A549 (cell line): ENCODE results near the gene RCSD1. TPM values are rescaled to one million over a fixed set of nuclear protein-coding genes. Genes with fewer than 3 reads are reported as not detected.

Source experiments
- ATAC-seq, 2 experiments: fragments of 200-7000 bp in 1 of 2; fragments of >200 bp in 1 of 2; cut with Nextera tagmentation in 1 of 2; cut with Tn5 transposase in 1 of 2; 3 replicates each; pipeline versions ENCODE4 v1.8.0 to v1.9.1; 2018 to 2020; ENCODE audit warnings: mild to moderate bottlenecking in 1 of 2, moderate library complexity in 1 of 2
- CTCF ChIA-PET: fragments of 300-600 bp; sonication (Branson Sonifier 250); formaldehyde crosslinking; extraction: SDS; loops from one replicate; lab custom pipeline; 2021; ENCODE audit warnings: antibody characterized with exemption, inconsistent platforms; lab: Yijun Ruan, JAX
- POLR2A ChIA-PET: fragments of 350-600 bp; formaldehyde crosslinking; extraction: SDS; loops from one replicate; lab custom pipeline; 2021; ENCODE audit warnings: antibody characterized with exemption, inconsistent platforms; lab: Yijun Ruan, JAX
- DNase-seq, 2 experiments: peaks; one replicate each; pipeline versions ENCODE4 v3.0.0 to v3.0.0-alpha.2; 2011 to 2016; ENCODE audit warnings: low read depth in 1 of 2, low spot score in 1 of 2
- FAIRE-seq: peaks from 2 replicates; lab custom pipeline; 2011; peaks lifted over from hg19 to GRCh38; lab: Jason Lieb, UNC
- H3K27ac ChIP-seq, 2 experiments: fragments of >200 bp; sonication (Bioruptor Twin); formaldehyde crosslinking; 3 replicates each; pipeline ENCODE4 v1.5.1; 2016 to 2017
- H3K4me1 ChIP-seq: fragments of >200 bp; sonication (Bioruptor Twin); formaldehyde crosslinking; 3 replicates; pipeline ENCODE4 v1.6.1; 2016
- H3K4me2 ChIP-seq: fragments of >200 bp; sonication (Bioruptor Twin); formaldehyde crosslinking; 3 replicates; pipeline ENCODE4 v1.6.1; 2016
- H3K4me3 ChIP-seq: fragments of >200 bp; sonication (Bioruptor Twin); formaldehyde crosslinking; 3 replicates; pipeline ENCODE4 v1.5.1; 2016
- H3K9me3 ChIP-seq: fragments of >200 bp; sonication (Bioruptor Twin); formaldehyde crosslinking; 3 replicates; pipeline ENCODE4 v1.6.1; 2016
- CBX2 ChIP-seq: fragments of 200-600 bp; sonication (generic); IDR thresholded peaks from 2 replicates; pipeline ENCODE4 v1.6.1; 2016; ENCODE audit warnings: low read depth, mild to moderate bottlenecking, borderline replicate concordance
- CBX8 ChIP-seq: fragments of 200-600 bp; sonication (generic); IDR thresholded peaks from 2 replicates; pipeline ENCODE4 v1.6.1; 2016
- CEBPB ChIP-seq, 2 experiments: fragments of >200 bp in 1 of 2; sonication (Bioruptor Twin) in 1 of 2; formaldehyde crosslinking in 1 of 2; IDR thresholded peaks; 2 replicates each; pipeline ENCODE4 v1.6.1; 2012 to 2016
- EP300 ChIP-seq, 2 experiments: fragments of >200 bp; sonication (Bioruptor Twin); formaldehyde crosslinking; IDR thresholded peaks; 2 replicates in 1 of 2; 3 replicates in 1 of 2; pipeline ENCODE4 v1.6.1; 2016 to 2017
- FOSB ChIP-seq: fragments of 250-450 bp; sonication (Bioruptor Pico); IDR thresholded peaks from 2 replicates; pipeline ENCODE4 v1.5.0; 2020; ENCODE audit warnings: mild to moderate bottlenecking, moderate library complexity
- FOSL2 ChIP-seq, 2 experiments: fragments of 450-650 bp in 1 of 2; fragments of >200 bp in 1 of 2; sonication (Bioruptor Twin) in 1 of 2; formaldehyde crosslinking; IDR thresholded peaks; 2 replicates each; pipeline versions ENCODE4 v1.5.0 to v1.6.1; 2016 to 2020; ENCODE audit warnings: mild to moderate bottlenecking in 1 of 2, moderate library complexity in 1 of 2
- GATA3 ChIP-seq: IDR thresholded peaks from 2 replicates; pipeline ENCODE4 v1.6.1; 2012; ENCODE audit warnings: borderline replicate concordance
- HDAC2 ChIP-seq: fragments of 200-600 bp; sonication (generic); IDR thresholded peaks from 2 replicates; pipeline ENCODE4 v1.6.1; 2016
- HEYL ChIP-seq: fragments of 250-450 bp; sonication (Bioruptor Pico); IDR thresholded peaks from 2 replicates; pipeline ENCODE4 v1.8.0; 2021; ENCODE audit warnings: mild to moderate bottlenecking, moderate library complexity
- HOXA7 ChIP-seq: fragments of 250-450 bp; sonication (Bioruptor Pico); IDR thresholded peaks from 2 replicates; pipeline ENCODE4 v1.5.0; 2020; ENCODE audit warnings: mild to moderate bottlenecking, moderate library complexity
- HOXB5 ChIP-seq: fragments of 250-450 bp; sonication (Bioruptor Pico); IDR thresholded peaks from 2 replicates; pipeline ENCODE4 v1.5.0; 2020; ENCODE audit warnings: mild to moderate bottlenecking, moderate library complexity
- JUN ChIP-seq, 2 experiments: fragments of >200 bp; sonication (Bioruptor Twin); formaldehyde crosslinking; IDR thresholded peaks; 2 replicates in 1 of 2; 3 replicates in 1 of 2; pipeline ENCODE4 v1.6.1; 2016 to 2017
- MAFK ChIP-seq: fragments of 450-650 bp; IDR thresholded peaks from 2 replicates; pipeline ENCODE4 v1.6.1; 2014; ENCODE audit not compliant: partially characterized antibody
- MAZ ChIP-seq: fragments of 150-350 bp; IDR thresholded peaks from 2 replicates; pipeline ENCODE4 v1.6.1; 2014; ENCODE audit warnings: antibody characterized with exemption, low read depth, low read length, borderline replicate concordance
- PHF8 ChIP-seq: fragments of 200-600 bp; sonication (generic); IDR thresholded peaks from 2 replicates; pipeline ENCODE4 v1.6.1; 2016; ENCODE audit warnings: low read depth, mild to moderate bottlenecking, antibody characterized with exemption, moderate library complexity, borderline replicate concordance
- POLR2A ChIP-seq: IDR thresholded peaks from 2 replicates; pipeline ENCODE4 v1.6.1; 2012; ENCODE audit warnings: mild to moderate bottlenecking, low read length
- RCOR1 ChIP-seq: fragments of 150-350 bp; IDR thresholded peaks from 2 replicates; pipeline ENCODE4 v1.6.1; 2014; ENCODE audit warnings: antibody characterized with exemption, low read length, low read depth
- RFX5 ChIP-seq: fragments of 450-650 bp; IDR thresholded peaks from 2 replicates; pipeline ENCODE4 v1.7.1; 2014; ENCODE audit warnings: antibody characterized with exemption, mild to moderate bottlenecking, moderate library complexity
- RNF2 ChIP-seq: fragments of 200-600 bp; sonication (generic); IDR thresholded peaks from 2 replicates; pipeline ENCODE4 v1.6.1; 2016; ENCODE audit warnings: low read depth, mild to moderate bottlenecking, antibody characterized with exemption, moderate library complexity, borderline replicate concordance
- SMC3 ChIP-seq: fragments of >200 bp; sonication (Bioruptor Twin); formaldehyde crosslinking; IDR thresholded peaks from 3 replicates; pipeline ENCODE4 v1.6.1; 2018; ENCODE audit warnings: inconsistent platforms
- TFCP2L1 ChIP-seq: fragments of 250-450 bp; sonication (Bioruptor Pico); IDR thresholded peaks from 2 replicates; pipeline ENCODE4 v1.5.0; 2021; ENCODE audit warnings: mild to moderate bottlenecking
- ZC3H11A ChIP-seq: fragments of 450-650 bp; IDR thresholded peaks from 2 replicates; pipeline ENCODE4 v1.6.1; 2014; ENCODE audit warnings: antibody characterized with exemption, mild to moderate bottlenecking
- ZNF302 ChIP-seq: fragments of 250-450 bp; sonication (Bioruptor Pico); IDR thresholded peaks from 2 replicates; pipeline ENCODE4 v1.9.0; 2021; ENCODE audit warnings: inconsistent platforms, mild to moderate bottlenecking, moderate library complexity
- WGBS: methylation state at CpG from one replicate; pipeline ENCODE4 v1.1.6; 2017; ENCODE audit errors: missing lambda C conversion rate; 5-methylcytosine and 5-hydroxymethylcytosine counted together
- polyA plus RNA-seq, 4 experiments: library from polyadenylated mRNA; depleted of rRNA in 3 of 4; stranded (reverse); fragments of >200 nt; fragmentation: RNase III in 1 of 4; extraction: RNeasy Plus Mini Kit Qiagen cat#74134 plus additional on column Dnase treatment in 1 of 4; gene quantifications; 2 replicates in 3 of 4; 3 replicates in 1 of 4; pipeline ENCODE4 v1.2.3, GENCODE V29; 2011 to 2017
- TF ChIP-seq, protein P1 (sequence below): fragments of >200 bp; sonication (Bioruptor Twin); formaldehyde crosslinking; IDR thresholded peaks from 2 replicates; pipeline ENCODE4 v1.6.1; 2016
- TF ChIP-seq, protein P2 (sequence below): IDR thresholded peaks from 2 replicates; pipeline ENCODE4 v1.6.1; 2012; ENCODE audit warnings: low read depth, borderline replicate concordance
- TF ChIP-seq, protein P3 (sequence below): fragments of >200 bp; sonication (Bioruptor Twin); formaldehyde crosslinking; IDR thresholded peaks from 3 replicates; pipeline ENCODE4 v1.6.1; 2016
- TF ChIP-seq, protein P4 (sequence below): fragments of >200 bp; sonication (Bioruptor Twin); formaldehyde crosslinking; IDR thresholded peaks from 3 replicates; pipeline ENCODE4 v1.5.1; 2016

Gene RCSD1
- polyA plus RNA-seq, 2 of the 4 experiments (the other 2 are of a cell fraction): not detected

DNA sequence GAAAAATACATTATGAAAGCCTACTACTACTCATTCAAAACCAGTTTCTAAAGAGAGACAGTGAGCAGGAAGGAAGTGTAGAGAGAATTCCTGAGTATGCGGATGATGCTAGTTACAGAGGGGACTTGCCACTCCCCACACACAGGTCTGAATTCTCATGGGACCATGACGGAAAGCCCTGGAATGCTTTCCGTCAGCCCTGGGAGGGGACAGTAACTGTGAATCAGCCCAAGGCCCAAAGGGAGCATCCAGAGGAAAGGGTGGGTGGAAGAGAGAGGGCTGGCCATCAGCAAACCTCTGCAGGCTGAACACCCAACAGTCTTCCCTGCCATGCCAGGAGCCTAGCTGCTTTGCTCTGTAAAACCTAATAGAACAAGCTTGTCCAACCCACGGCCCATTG lies 36.4 kb downstream of the RCSD1 start:
- no peaks in the 10 kb centered on the region for H3K9me3 ChIP-seq
- no peak overlapping the region for H3K4me3 ChIP-seq
- POLR2A ChIA-PET: no interaction called here
- no peak overlapping the region for H3K27ac ChIP-seq
- DNase-seq (no peak), FAIRE-seq (no peak), ATAC-seq (no peak)
- peaks cover 29% of the 10 kb centered on the region for H3K4me1 ChIP-seq
- TF ChIP-seq RCOR1: no peak
- no peak for TF ChIP-seq FOSB (CRISPR knock-in tag)
- TF ChIP-seq ZNF302 (CRISPR knock-in tag): no peak
- TF ChIP-seq GATA3: no peak
- TF ChIP-seq POLR2A: no peak
- TF ChIP-seq, protein P1, sequence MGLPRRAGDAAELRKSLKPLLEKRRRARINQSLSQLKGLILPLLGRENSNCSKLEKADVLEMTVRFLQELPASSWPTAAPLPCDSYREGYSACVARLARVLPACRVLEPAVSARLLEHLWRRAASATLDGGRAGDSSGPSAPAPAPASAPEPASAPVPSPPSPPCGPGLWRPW: no peak
- CTCF ChIA-PET: interaction anchor here (0.6 to 1.8 kb wide), 4 partner anchors 9 to 494 kb away, joined by 3 to 8 read pairs (median 3); no protein-coding TSS in a partner anchor
- no peak overlapping the region for H3K4me2 ChIP-seq
- 90% methylated on average over 4 of the region's 4 CpGs for WGBS

DNA sequence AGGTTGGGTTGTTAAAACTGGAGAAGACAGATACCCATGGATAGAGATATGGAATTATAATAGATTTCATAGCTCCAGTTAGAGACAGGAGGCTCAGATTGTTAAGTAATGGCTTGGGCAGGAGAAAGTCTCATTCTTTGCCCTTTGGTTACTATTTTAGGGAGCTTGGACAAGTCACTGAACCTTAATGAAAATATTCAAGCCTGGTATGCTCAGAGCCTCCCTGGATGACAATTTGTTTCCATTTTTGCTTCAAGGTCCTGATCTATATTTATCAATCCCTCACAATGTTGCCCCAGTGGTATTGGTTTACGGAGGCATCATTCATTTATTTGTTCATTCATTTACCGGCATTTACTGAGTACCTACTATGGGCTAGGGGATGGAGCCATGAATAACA lies 37.5 kb downstream of the RCSD1 start:
- POLR2A ChIA-PET: no interaction called here
- Histone ChIP-seq H3K9me3 (no peaks in the 10 kb centered on the region), H3K4me1 (peaks cover 18% of the 10 kb centered on the region), H3K4me3 (no peak overlapping the region), H3K27ac (no peak overlapping the region), H3K4me2 (no peak overlapping the region)
- no peak for TF ChIP-seq EP300 (IDR thresholded peaks at IDR 0.05)
- no peak for TF ChIP-seq FOSL2 (IDR thresholded peaks at IDR 0.05)
- TF ChIP-seq FOSL2 (CRISPR knock-in tag; IDR thresholded peaks at IDR 0.05): no peak
- TF ChIP-seq, protein P2, sequence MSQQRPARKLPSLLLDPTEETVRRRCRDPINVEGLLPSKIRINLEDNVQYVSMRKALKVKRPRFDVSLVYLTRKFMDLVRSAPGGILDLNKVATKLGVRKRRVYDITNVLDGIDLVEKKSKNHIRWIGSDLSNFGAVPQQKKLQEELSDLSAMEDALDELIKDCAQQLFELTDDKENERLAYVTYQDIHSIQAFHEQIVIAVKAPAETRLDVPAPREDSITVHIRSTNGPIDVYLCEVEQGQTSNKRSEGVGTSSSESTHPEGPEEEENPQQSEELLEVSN: no peak
- TF ChIP-seq ZNF302 (CRISPR knock-in tag): no peak
- no peak for TF ChIP-seq HOXA7 (CRISPR knock-in tag)
- no peak for TF ChIP-seq ZC3H11A
- TF ChIP-seq, protein P3, sequence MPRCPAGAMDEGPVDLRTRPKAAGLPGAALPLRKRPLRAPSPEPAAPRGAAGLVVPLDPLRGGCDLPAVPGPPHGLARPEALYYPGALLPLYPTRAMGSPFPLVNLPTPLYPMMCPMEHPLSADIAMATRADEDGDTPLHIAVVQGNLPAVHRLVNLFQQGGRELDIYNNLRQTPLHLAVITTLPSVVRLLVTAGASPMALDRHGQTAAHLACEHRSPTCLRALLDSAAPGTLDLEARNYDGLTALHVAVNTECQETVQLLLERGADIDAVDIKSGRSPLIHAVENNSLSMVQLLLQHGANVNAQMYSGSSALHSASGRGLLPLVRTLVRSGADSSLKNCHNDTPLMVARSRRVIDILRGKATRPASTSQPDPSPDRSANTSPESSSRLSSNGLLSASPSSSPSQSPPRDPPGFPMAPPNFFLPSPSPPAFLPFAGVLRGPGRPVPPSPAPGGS: no peak
- no peak for TF ChIP-seq HDAC2
- TF ChIP-seq PHF8: no peak
- TF ChIP-seq HEYL: no peak
- no peak for TF ChIP-seq HOXB5 (CRISPR knock-in tag)
- no peak for TF ChIP-seq JUN (IDR thresholded peaks at IDR 0.05)
- TF ChIP-seq, protein P4, sequence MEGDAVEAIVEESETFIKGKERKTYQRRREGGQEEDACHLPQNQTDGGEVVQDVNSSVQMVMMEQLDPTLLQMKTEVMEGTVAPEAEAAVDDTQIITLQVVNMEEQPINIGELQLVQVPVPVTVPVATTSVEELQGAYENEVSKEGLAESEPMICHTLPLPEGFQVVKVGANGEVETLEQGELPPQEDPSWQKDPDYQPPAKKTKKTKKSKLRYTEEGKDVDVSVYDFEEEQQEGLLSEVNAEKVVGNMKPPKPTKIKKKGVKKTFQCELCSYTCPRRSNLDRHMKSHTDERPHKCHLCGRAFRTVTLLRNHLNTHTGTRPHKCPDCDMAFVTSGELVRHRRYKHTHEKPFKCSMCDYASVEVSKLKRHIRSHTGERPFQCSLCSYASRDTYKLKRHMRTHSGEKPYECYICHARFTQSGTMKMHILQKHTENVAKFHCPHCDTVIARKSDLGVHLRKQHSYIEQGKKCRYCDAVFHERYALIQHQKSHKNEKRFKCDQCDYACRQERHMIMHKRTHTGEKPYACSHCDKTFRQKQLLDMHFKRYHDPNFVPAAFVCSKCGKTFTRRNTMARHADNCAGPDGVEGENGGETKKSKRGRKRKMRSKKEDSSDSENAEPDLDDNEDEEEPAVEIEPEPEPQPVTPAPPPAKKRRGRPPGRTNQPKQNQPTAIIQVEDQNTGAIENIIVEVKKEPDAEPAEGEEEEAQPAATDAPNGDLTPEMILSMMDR: no peak
- no peak for TF ChIP-seq TFCP2L1 (CRISPR knock-in tag)
- no peak for DNase-seq
- FAIRE-seq: no peak
- no peak for ATAC-seq
- CTCF ChIA-PET: interaction anchor here (1.1 to 1.8 kb wide), 3 partner anchors 20 to 67 kb away, joined by 4 to 7 read pairs (median 5); no protein-coding TSS in a partner anchor
- 84% methylated on average over 2 of the region's 2 CpGs for WGBS

DNA sequence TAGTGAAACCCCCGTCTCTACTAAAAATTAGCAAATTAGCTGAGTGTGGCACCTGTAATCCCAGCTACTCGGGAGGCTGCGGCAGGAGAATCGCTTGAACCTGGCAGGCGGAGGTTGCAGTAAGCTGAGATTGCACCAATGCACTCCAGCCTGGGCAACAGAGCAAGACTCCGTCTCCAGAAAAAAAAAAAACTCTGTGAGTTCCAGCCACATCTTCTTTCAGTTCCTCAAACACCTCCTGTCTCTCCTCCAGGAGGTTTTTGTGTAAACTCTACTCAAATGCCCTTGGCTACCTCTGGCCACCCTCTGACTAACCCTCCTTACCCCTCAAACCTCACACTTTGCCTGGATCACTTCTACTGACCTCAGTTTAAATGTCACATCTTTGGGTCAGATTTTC lies 38.1 kb downstream of the RCSD1 start:
- Histone ChIP-seq H3K4me2 (no peak overlapping the region), H3K9me3 (no peaks in the 10 kb centered on the region), H3K4me3 (no peak overlapping the region), H3K27ac (no peak overlapping the region), H3K4me1 (peaks cover 12% of the 10 kb centered on the region)
- CTCF ChIA-PET: interaction anchor here (1.1 to 1.8 kb wide), 4 partner anchors 18 to 68 kb away, joined by 3 to 7 read pairs (median 4); no protein-coding TSS in a partner anchor
- 86% methylated on average over 6 of the region's 6 CpGs for WGBS
- POLR2A ChIA-PET: no interaction called here
- no peak for FAIRE-seq
- no peak for ATAC-seq
- DNase-seq: no peak
- no peak for TF ChIP-seq MAFK
- TF ChIP-seq MAZ: no peak
- no peak for TF ChIP-seq POLR2A
- no peak for TF ChIP-seq RCOR1
- TF ChIP-seq CEBPB (IDR thresholded peaks at IDR 0.05): no peak
- no peak for TF ChIP-seq RFX5
- no peak for TF ChIP-seq CBX2
- TF ChIP-seq RNF2: no peak
- no peak for TF ChIP-seq FOSL2 (IDR thresholded peaks at IDR 0.05)
- TF ChIP-seq FOSL2 (CRISPR knock-in tag; IDR thresholded peaks at IDR 0.05): no peak
- TF ChIP-seq FOSB (CRISPR knock-in tag): no peak
- no peak for TF ChIP-seq PHF8
- TF ChIP-seq CBX8: no peak
- no peak for TF ChIP-seq SMC3
